Measurements from ENCODE around the gene TSPAN18. TPM values are rescaled to one million over a fixed set of nuclear protein-coding genes. Genes with fewer than 3 reads are reported as not detected.

The TSPAN18 gene
- total RNA-seq, 2 donors from 2014 or later = 3.1 to 10.8 TPM

GRCh38 chr11:44770401-44770800, 43.6 kb downstream of the TSPAN18 start:
- ATAC-seq (no peak), DNase-seq (no peak)
- intact Hi-C loops (cut with DNase I, micrococcal nuclease) = no loop called here

- no peak for ATAC-seq
- no peak for DNase-seq
- intact Hi-C loops (cut with DNase I, micrococcal nuclease) = no loop called here
Observed at GRCh38 chr11:44771252-44771734, 44.5 kb downstream of the TSPAN18 start.

GRCh38 chr11:44771841-44772240, 45.1 kb downstream of the TSPAN18 start:
- intact Hi-C loops (cut with DNase I, micrococcal nuclease) = no loop called here
- no peak for DNase-seq
- no peak for ATAC-seq

GRCh38 chr11:44773351-44773965, 46.7 kb downstream of the TSPAN18 start:
- intact Hi-C loops (cut with DNase I, micrococcal nuclease) = no loop called here

GRCh38 chr11:44774108-44774507, 47.3 kb downstream of the TSPAN18 start:
- intact Hi-C loops (cut with DNase I, micrococcal nuclease) = no loop called here
- DNase-seq = peak; percentile 23 to 51
- ATAC-seq = no peak

More at GRCh38 chr11:44773351-44773965, 46.7 kb downstream of the TSPAN18 start:
- no peak for DNase-seq
- ATAC-seq = no peak

- intact Hi-C loops (cut with DNase I, micrococcal nuclease) = no loop called here
- DNase-seq (no peak), ATAC-seq (no peak)
Observed at GRCh38 chr11:44774731-44775130, 48.0 kb downstream of the TSPAN18 start.

- DNase-seq (peak; percentile 62 to 74), ATAC-seq (peak; percentile 89)
- intact Hi-C loops (cut with DNase I, micrococcal nuclease) = no loop called here
Observed at GRCh38 chr11:44775366-44775984, 48.7 kb downstream of the TSPAN18 start.

- intact Hi-C loops (cut with DNase I, micrococcal nuclease) = no loop called here
- ATAC-seq (no peak), DNase-seq (no peak)
Observed at GRCh38 chr11:44775985-44776446, 49.3 kb downstream of the TSPAN18 start.

GRCh38 chr11:44776551-44777208, 49.9 kb downstream of the TSPAN18 start:
- no peak for DNase-seq
- intact Hi-C loops (cut with DNase I, micrococcal nuclease) = no loop called here
- ATAC-seq = no peak

GRCh38 chr11:44777209-44778194, 50.7 kb downstream of the TSPAN18 start:
- ATAC-seq = no peak
- no peak for DNase-seq
- intact Hi-C loops (cut with DNase I, micrococcal nuclease) = no loop called here

GRCh38 chr11:44778195-44779100, 51.7 kb downstream of the TSPAN18 start:
- no peak for ATAC-seq
- intact Hi-C loops (cut with DNase I, micrococcal nuclease) = no loop called here
- DNase-seq = no peak

GRCh38 chr11:44779736-44780520, 53.2 kb downstream of the TSPAN18 start:
- intact Hi-C loops (cut with DNase I, micrococcal nuclease) = no loop called here
- no peak for DNase-seq
- ATAC-seq = no peak

- ATAC-seq = no peak
Observed at GRCh38 chr11:44780940-44781631, 54.3 kb downstream of the TSPAN18 start.

GRCh38 chr11:44781655-44782054, 54.9 kb downstream of the TSPAN18 start:
- DNase-seq = no peak
- no peak for ATAC-seq
- intact Hi-C loops (cut with DNase I, micrococcal nuclease) = no loop called here

More at GRCh38 chr11:44780940-44781631, 54.3 kb downstream of the TSPAN18 start:
- intact Hi-C loops (cut with DNase I, micrococcal nuclease) = no loop called here
- no peak for DNase-seq

- no peak for ATAC-seq
- no peak for DNase-seq
- intact Hi-C loops (cut with DNase I, micrococcal nuclease) = no loop called here
Observed at GRCh38 chr11:44782478-44782877, 55.7 kb downstream of the TSPAN18 start.

GRCh38 chr11:44784436-44784760, 57.6 kb downstream of the TSPAN18 start:
- ATAC-seq (no peak), DNase-seq (no peak)

GRCh38 chr11:44784851-44785250, 58.1 kb downstream of the TSPAN18 start:
- DNase-seq = no peak
- intact Hi-C loops (cut with DNase I, micrococcal nuclease) = no loop called here
- ATAC-seq = no peak

More at GRCh38 chr11:44784436-44784760, 57.6 kb downstream of the TSPAN18 start:
- intact Hi-C loops (cut with DNase I, micrococcal nuclease) = no loop called here

Measured in left colon (tissue), 2 donors.